ENCODE results near the gene ARFIP1. TPM values are rescaled to one million over a fixed set of nuclear protein-coding genes. Genes with fewer than 3 reads are reported as not detected.
"Not testable (repeated sequence)": the region's sequence is repeated elsewhere in the genome, so short reads cannot be mapped to it uniquely, and the experiment has no call there.

Gene ARFIP1
- total RNA-seq, 1 donor from 2014 or later: 16.6 TPM

- Mint-ChIP-seq H3K27ac (no peak overlapping the region), H3K4me1 (ENCODE audit: low read depth) (no peaks in the 10 kb centered on the region), H3K4me3 (ENCODE audit: low read depth) (no peak overlapping the region), H3K36me3 (ENCODE audit: low read depth) (peaks cover 20% of the 10 kb centered on the region), H3K9me3 (peaks cover 19% of the 10 kb centered on the region), H3K27me3 (ENCODE audit: low read depth) (no peaks in the 10 kb centered on the region)
- intact Hi-C loops (cut with micrococcal nuclease): no loop called here
- DNase-seq (ENCODE audit: low spot score): no peak
Measured at GRCh38 chr4:152856960-152857359, 77.2 kb downstream of the ARFIP1 start.

DNA sequence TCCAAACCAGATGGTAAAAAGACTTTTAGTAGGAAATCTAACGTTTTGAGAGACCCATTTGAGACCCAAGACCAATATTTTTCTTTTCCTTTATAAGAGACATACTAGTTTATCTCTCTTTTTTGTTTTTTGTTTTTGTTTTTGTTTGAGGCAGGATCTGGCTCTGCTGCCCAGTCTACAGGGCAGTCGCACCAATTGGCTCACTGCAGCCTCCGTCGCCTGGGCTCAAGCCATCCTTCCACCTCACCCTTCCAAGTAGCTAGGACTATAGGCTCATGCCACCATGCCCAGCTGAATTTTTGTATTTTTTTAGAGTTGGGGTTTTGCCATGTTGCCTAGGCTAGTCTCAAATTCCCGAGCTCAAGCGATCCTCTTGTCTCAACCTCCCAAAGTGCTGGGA is 79.2 kb downstream of the ARFIP1 start:
- Mint-ChIP-seq H3K27ac (no peak overlapping the region), H3K4me1 (ENCODE audit: low read depth) (no peaks in the 10 kb centered on the region)

DNA sequence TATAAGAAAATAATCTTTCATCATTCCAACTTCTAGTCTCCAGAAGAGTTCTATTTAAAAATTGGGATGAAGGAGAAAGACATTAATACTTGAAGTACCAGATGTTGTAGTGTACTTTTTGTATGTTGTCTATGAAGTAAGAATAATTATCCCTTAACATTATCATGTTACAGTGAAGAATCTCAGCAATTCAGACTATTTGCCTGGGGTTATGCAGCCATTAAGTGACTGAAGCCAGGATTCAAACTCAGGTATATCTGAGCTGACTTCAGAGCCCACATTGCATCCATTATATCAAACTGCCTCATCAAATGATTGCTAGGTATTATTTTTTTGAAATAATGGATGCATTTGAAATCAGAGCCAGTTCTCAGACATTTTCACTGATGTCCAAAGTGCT is 80.3 kb downstream of the ARFIP1 start:
- DNase-seq (ENCODE audit: low spot score): no peak
- H3K27me3 Mint-ChIP-seq (ENCODE audit: low read depth): no peaks in the 10 kb centered on the region
- H3K9me3 Mint-ChIP-seq: no peaks in the 10 kb centered on the region
- no peaks in the 10 kb centered on the region for H3K4me1 Mint-ChIP-seq (ENCODE audit: low read depth)
- peaks cover 4% of the 10 kb centered on the region for H3K36me3 Mint-ChIP-seq (ENCODE audit: low read depth)
- no peak overlapping the region for H3K4me3 Mint-ChIP-seq (ENCODE audit: low read depth)
- no peak overlapping the region for H3K27ac Mint-ChIP-seq
- intact Hi-C loops (cut with micrococcal nuclease): no loop called here

More for the DNA sequence above, 79.2 kb downstream of the ARFIP1 start:
- H3K36me3 Mint-ChIP-seq (ENCODE audit: low read depth): peaks cover 9% of the 10 kb centered on the region
- intact Hi-C loops (cut with micrococcal nuclease): no loop called here
- no peak for DNase-seq (ENCODE audit: low spot score)
- H3K4me3 Mint-ChIP-seq (ENCODE audit: low read depth): no peak overlapping the region
- peaks cover 7% of the 10 kb centered on the region for H3K9me3 Mint-ChIP-seq
- no peaks in the 10 kb centered on the region for H3K27me3 Mint-ChIP-seq (ENCODE audit: low read depth)

DNA sequence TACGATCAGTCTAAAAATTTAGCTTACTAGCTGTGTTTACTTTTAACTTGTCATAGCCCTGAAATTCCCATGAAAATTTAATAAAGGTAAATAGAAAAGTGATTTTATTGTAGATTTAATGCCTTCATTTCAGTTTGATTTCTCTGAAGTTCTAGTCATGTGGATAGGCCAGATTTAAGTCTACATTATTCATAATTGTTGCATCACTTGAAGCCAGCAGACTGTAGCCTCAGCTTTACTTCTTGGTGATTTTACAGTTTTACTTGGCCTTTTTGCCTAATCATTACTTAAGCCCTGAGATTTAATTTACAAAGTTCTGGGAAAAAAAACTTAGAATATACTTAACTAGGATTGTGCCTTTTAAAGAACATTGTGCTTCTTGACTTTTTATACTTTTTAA is 82.9 kb downstream of the ARFIP1 start:
- Mint-ChIP-seq H3K4me1 (ENCODE audit: low read depth) (no peaks in the 10 kb centered on the region), H3K27ac (no peak overlapping the region), H3K27me3 (ENCODE audit: low read depth) (no peaks in the 10 kb centered on the region), H3K4me3 (ENCODE audit: low read depth) (no peak overlapping the region), H3K9me3 (no peaks in the 10 kb centered on the region), H3K36me3 (ENCODE audit: low read depth) (peaks cover 4% of the 10 kb centered on the region)
- intact Hi-C loops (cut with micrococcal nuclease): no loop called here
- no peak for DNase-seq (ENCODE audit: low spot score)

GRCh38 chr4:152864361-152864760 is 84.6 kb downstream of the ARFIP1 start:
- Mint-ChIP-seq H3K4me1 (ENCODE audit: low read depth) (no peaks in the 10 kb centered on the region), H3K27me3 (ENCODE audit: low read depth) (no peaks in the 10 kb centered on the region), H3K36me3 (ENCODE audit: low read depth) (peaks cover 4% of the 10 kb centered on the region), H3K9me3 (no peaks in the 10 kb centered on the region), H3K4me3 (ENCODE audit: low read depth) (no peak overlapping the region), H3K27ac (no peak overlapping the region)
- intact Hi-C loops (cut with micrococcal nuclease): no loop called here
- no peak for DNase-seq (ENCODE audit: low spot score)

GRCh38 chr4:152866432-152866993 is 86.8 kb downstream of the ARFIP1 start:
- intact Hi-C loops (cut with micrococcal nuclease); DNase-seq (ENCODE audit: low spot score); H3K4me3 Mint-ChIP-seq (ENCODE audit: low read depth); H3K4me1 Mint-ChIP-seq (ENCODE audit: low read depth); H3K27me3 Mint-ChIP-seq (ENCODE audit: low read depth); H3K36me3 Mint-ChIP-seq (ENCODE audit: low read depth); H3K9me3 Mint-ChIP-seq; H3K27ac Mint-ChIP-seq: not testable (repeated sequence)

DNA sequence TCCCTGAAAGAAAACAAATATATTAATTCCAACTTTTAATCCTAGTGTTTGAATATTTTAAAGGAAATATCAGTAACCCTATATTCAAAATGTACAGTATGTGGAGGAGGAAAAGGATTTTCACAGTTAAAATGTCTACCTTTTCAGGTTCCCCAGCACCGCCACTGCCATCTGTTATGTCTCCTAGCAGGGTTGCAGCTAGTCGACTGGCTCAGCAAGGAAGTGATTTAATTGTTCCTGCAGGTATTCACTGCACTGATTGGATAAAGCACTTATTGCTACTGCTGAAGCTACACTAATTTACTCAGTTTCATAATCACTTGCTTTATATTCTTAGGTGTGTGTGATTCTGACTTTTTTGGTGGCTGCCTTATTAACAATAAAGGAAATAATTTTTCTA is 90.9 kb downstream of the ARFIP1 start:
- H3K27ac Mint-ChIP-seq: no peak overlapping the region
- no peak for DNase-seq (ENCODE audit: low spot score)
- no peaks in the 10 kb centered on the region for H3K4me1 Mint-ChIP-seq (ENCODE audit: low read depth)
- H3K4me3 Mint-ChIP-seq (ENCODE audit: low read depth): no peak overlapping the region
- H3K36me3 Mint-ChIP-seq (ENCODE audit: low read depth): peaks cover 12% of the 10 kb centered on the region
- no peaks in the 10 kb centered on the region for H3K9me3 Mint-ChIP-seq
- intact Hi-C loops (cut with micrococcal nuclease): no loop called here
- no peaks in the 10 kb centered on the region for H3K27me3 Mint-ChIP-seq (ENCODE audit: low read depth)

GRCh38 chr4:152875261-152875660 is 95.5 kb downstream of the ARFIP1 start:
- Mint-ChIP-seq H3K4me3 (ENCODE audit: low read depth) (no peak overlapping the region), H3K27ac (no peak overlapping the region), H3K27me3 (ENCODE audit: low read depth) (no peaks in the 10 kb centered on the region), H3K9me3 (peaks cover 10% of the 10 kb centered on the region), H3K36me3 (ENCODE audit: low read depth) (peaks cover 39% of the 10 kb centered on the region), H3K4me1 (ENCODE audit: low read depth) (no peaks in the 10 kb centered on the region)
- intact Hi-C loops (cut with micrococcal nuclease): no loop called here
- no peak for DNase-seq (ENCODE audit: low spot score)

- no peaks in the 10 kb centered on the region for H3K27me3 Mint-ChIP-seq (ENCODE audit: low read depth)
- H3K4me1 Mint-ChIP-seq (ENCODE audit: low read depth): no peaks in the 10 kb centered on the region
- intact Hi-C loops (cut with micrococcal nuclease): no loop called here
- H3K27ac Mint-ChIP-seq: no peak overlapping the region
- H3K4me3 Mint-ChIP-seq (ENCODE audit: low read depth): no peak overlapping the region
- H3K36me3 Mint-ChIP-seq (ENCODE audit: low read depth): peaks cover 41% of the 10 kb centered on the region
- H3K9me3 Mint-ChIP-seq: peaks cover 10% of the 10 kb centered on the region
- DNase-seq (ENCODE audit: low spot score): no peak
Measured at GRCh38 chr4:152877868-152878267, 98.1 kb downstream of the ARFIP1 start.

GRCh38 chr4:152880263-152880662 is 100.5 kb downstream of the ARFIP1 start:
- peaks cover 40% of the 10 kb centered on the region for H3K36me3 Mint-ChIP-seq (ENCODE audit: low read depth)
- intact Hi-C loops (cut with micrococcal nuclease): no loop called here
- H3K4me3 Mint-ChIP-seq (ENCODE audit: low read depth): no peak overlapping the region

DNA sequence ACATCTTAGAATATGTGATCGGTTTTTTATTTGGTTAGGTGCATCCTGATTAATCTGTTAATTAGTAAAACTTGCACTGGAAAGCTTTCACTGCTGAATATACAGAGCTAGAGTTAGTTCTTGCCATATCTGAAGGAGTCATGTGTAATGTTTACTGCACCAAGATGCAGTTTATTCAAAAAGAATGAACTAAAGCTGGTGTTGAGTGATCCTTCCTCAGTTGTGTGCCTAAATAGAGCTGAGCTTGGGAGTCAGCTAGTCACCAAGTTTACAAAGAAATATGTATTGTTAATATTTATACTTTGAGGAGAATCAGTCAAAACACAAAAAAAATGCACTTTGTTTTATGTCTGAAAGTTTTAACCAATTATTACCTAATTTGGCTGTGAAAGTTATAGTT is 102.2 kb downstream of the ARFIP1 start:
- no peak for DNase-seq (ENCODE audit: low spot score)
- intact Hi-C loops (cut with micrococcal nuclease): no loop called here
- H3K27me3 Mint-ChIP-seq (ENCODE audit: low read depth): no peaks in the 10 kb centered on the region
- H3K36me3 Mint-ChIP-seq (ENCODE audit: low read depth): peaks cover 24% of the 10 kb centered on the region
- H3K4me1 Mint-ChIP-seq (ENCODE audit: low read depth): no peaks in the 10 kb centered on the region
- H3K4me3 Mint-ChIP-seq (ENCODE audit: low read depth): no peak overlapping the region
- H3K27ac Mint-ChIP-seq: no peak overlapping the region
- peaks cover 10% of the 10 kb centered on the region for H3K9me3 Mint-ChIP-seq

More at GRCh38 chr4:152880263-152880662, 100.5 kb downstream of the ARFIP1 start:
- Mint-ChIP-seq H3K27me3 (ENCODE audit: low read depth) (no peaks in the 10 kb centered on the region), H3K9me3 (peaks cover 10% of the 10 kb centered on the region), H3K4me1 (ENCODE audit: low read depth) (no peaks in the 10 kb centered on the region), H3K27ac (no peak overlapping the region)
- DNase-seq (ENCODE audit: low spot score): no peak

DNA sequence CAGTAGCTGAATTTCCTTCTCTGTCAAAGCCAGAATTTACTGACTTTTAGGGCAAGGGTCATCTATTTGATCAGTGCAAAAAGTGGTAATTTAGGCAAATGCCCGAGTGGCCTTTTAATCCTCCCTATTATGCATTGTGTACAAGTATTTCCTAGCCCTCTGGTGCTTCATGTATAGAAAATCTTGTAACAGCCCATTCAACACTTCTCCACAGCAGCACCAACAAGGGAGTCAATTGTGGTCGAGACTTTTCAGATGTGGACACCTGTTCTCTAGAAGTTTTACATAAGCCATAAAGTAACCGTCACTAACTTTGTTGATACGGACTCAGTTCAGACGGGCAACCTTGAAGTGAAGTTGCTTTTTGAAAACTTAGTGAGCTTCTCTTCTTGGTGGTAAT is 105.4 kb downstream of the ARFIP1 start:
- Mint-ChIP-seq H3K36me3 (ENCODE audit: low read depth) (peaks cover 9% of the 10 kb centered on the region), H3K27me3 (ENCODE audit: low read depth) (no peaks in the 10 kb centered on the region), H3K9me3 (no peaks in the 10 kb centered on the region), H3K4me3 (ENCODE audit: low read depth) (no peak overlapping the region), H3K4me1 (ENCODE audit: low read depth) (no peaks in the 10 kb centered on the region), H3K27ac (no peak overlapping the region)
- DNase-seq (ENCODE audit: low spot score): no peak
- intact Hi-C loops (cut with micrococcal nuclease): no loop called here

DNA sequence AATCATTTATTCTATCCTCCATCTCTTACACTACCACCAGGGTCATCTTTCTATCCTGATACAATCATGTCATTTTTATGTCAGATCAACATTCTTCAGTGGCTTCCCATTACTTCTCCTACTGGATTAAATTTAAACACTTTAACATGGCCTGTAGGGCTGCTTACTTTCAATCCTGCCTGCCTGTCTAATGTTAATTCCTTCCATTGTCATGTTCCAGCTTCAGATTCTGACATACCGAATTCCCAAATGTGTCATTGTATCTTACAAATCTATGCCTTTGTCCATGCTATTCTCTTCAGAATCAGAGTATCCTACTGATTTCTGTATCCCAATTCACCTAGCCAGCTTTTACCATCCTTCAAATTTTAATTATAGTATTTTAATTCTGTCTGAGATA is 106.4 kb downstream of the ARFIP1 start:
- intact Hi-C loops (cut with micrococcal nuclease): no loop called here
- Mint-ChIP-seq H3K4me1 (ENCODE audit: low read depth) (no peaks in the 10 kb centered on the region), H3K27me3 (ENCODE audit: low read depth) (no peaks in the 10 kb centered on the region), H3K9me3 (no peaks in the 10 kb centered on the region), H3K36me3 (ENCODE audit: low read depth) (peaks cover 13% of the 10 kb centered on the region), H3K4me3 (ENCODE audit: low read depth) (no peak overlapping the region), H3K27ac (no peak overlapping the region)
- DNase-seq (ENCODE audit: low spot score): no peak

DNA sequence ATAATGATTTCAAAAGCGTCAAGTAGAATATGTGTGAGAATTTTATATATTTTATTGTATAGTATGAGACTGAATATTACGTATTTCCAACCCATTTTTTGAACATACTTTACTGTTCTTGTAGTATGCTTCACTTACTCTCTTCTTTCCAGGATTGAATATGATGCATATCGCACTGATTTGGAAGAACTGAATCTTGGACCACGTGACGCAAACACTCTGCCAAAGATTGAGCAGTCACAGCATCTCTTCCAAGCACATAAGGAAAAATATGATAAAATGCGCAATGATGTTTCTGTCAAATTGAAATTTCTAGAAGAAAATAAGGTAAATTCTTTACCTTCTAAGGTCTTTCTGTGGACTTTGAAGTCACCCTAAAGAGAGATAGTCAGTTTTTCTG is 108.2 kb downstream of the ARFIP1 start:
- H3K9me3 Mint-ChIP-seq: no peaks in the 10 kb centered on the region

More for the DNA sequence above, 108.2 kb downstream of the ARFIP1 start:
- no peak overlapping the region for H3K4me3 Mint-ChIP-seq (ENCODE audit: low read depth)
- H3K27me3 Mint-ChIP-seq (ENCODE audit: low read depth): no peaks in the 10 kb centered on the region
- H3K4me1 Mint-ChIP-seq (ENCODE audit: low read depth): no peaks in the 10 kb centered on the region
- DNase-seq (ENCODE audit: low spot score): no peak
- intact Hi-C loops (cut with micrococcal nuclease): no loop called here
- H3K36me3 Mint-ChIP-seq (ENCODE audit: low read depth): peaks cover 12% of the 10 kb centered on the region
- no peak overlapping the region for H3K27ac Mint-ChIP-seq

Data from activated T-helper 2 cell treated with anti-CD3 and anti-CD28 coated beads, Interferon-gamma antibody, Interleukin-2, Interleukin-4, amounts not matched to agents 10 μg/mL and 5 μg/mL and 100 μg/mL, durations not matched to agents 14 hours and 24 hours and 36 hours (primary cell).